ENCODE measurements around the gene DSN1.
"Not testable (repeated sequence)": the region's sequence is repeated elsewhere in the genome, so short reads cannot be mapped to it uniquely, and the experiment has no call there.

DSN1 gene

GRCh38 chr20:36805396-36805795 lies 31.8 kb upstream of the DSN1 start:
- peaks cover 2% of the 10 kb centered on the region for H3K4me1 Mint-ChIP-seq (ENCODE audit: low read depth)
- no peak overlapping the region for H3K27ac Mint-ChIP-seq
- H3K27me3 Mint-ChIP-seq (ENCODE audit: low read depth), result no peaks in the 10 kb centered on the region
- peaks cover 4% of the 10 kb centered on the region for H3K36me3 Mint-ChIP-seq (ENCODE audit: low read depth)
- no peak overlapping the region for H3K4me3 Mint-ChIP-seq
- H3K9me3 Mint-ChIP-seq, result no peaks in the 10 kb centered on the region

GRCh38 chr20:36804425-36804824 lies 30.9 kb upstream of the DSN1 start:
- H3K9me3 Mint-ChIP-seq, result no peaks in the 10 kb centered on the region
- no peak overlapping the region for H3K27ac Mint-ChIP-seq
- H3K27me3 Mint-ChIP-seq (ENCODE audit: low read depth), result no peaks in the 10 kb centered on the region
- peaks cover 4% of the 10 kb centered on the region for H3K36me3 Mint-ChIP-seq (ENCODE audit: low read depth)
- peaks cover 2% of the 10 kb centered on the region for H3K4me1 Mint-ChIP-seq (ENCODE audit: low read depth)
- no peak overlapping the region for H3K4me3 Mint-ChIP-seq

- Mint-ChIP-seq H3K4me1 (ENCODE audit: low read depth) (no peaks in the 10 kb centered on the region), H3K9me3 (no peaks in the 10 kb centered on the region), H3K36me3 (ENCODE audit: low read depth) (peaks cover 2% of the 10 kb centered on the region), H3K4me3 (no peak overlapping the region), H3K27ac (no peak overlapping the region), H3K27me3 (ENCODE audit: low read depth) (no peaks in the 10 kb centered on the region)
Observed at GRCh38 chr20:36802326-36803222, 29.0 kb upstream of the DSN1 start.

GRCh38 chr20:36800410-36800809 lies 26.8 kb upstream of the DSN1 start:
- no peaks in the 10 kb centered on the region for H3K27me3 Mint-ChIP-seq (ENCODE audit: low read depth)
- no peak overlapping the region for H3K27ac Mint-ChIP-seq
- no peaks in the 10 kb centered on the region for H3K9me3 Mint-ChIP-seq
- H3K4me1 Mint-ChIP-seq (ENCODE audit: low read depth), result no peaks in the 10 kb centered on the region
- H3K4me3 Mint-ChIP-seq, result no peak overlapping the region
- H3K36me3 Mint-ChIP-seq (ENCODE audit: low read depth), result peaks cover 2% of the 10 kb centered on the region

GRCh38 chr20:36799313-36799712 lies 25.8 kb upstream of the DSN1 start:
- not testable (repeated sequence) for H3K27me3 Mint-ChIP-seq (ENCODE audit: low read depth); H3K27ac Mint-ChIP-seq; H3K9me3 Mint-ChIP-seq; H3K36me3 Mint-ChIP-seq (ENCODE audit: low read depth); H3K4me3 Mint-ChIP-seq; H3K4me1 Mint-ChIP-seq (ENCODE audit: low read depth)

- H3K9me3 Mint-ChIP-seq, result no peaks in the 10 kb centered on the region
- H3K36me3 Mint-ChIP-seq (ENCODE audit: low read depth), result no peaks in the 10 kb centered on the region
- no peaks in the 10 kb centered on the region for H3K27me3 Mint-ChIP-seq (ENCODE audit: low read depth)
- H3K4me1 Mint-ChIP-seq (ENCODE audit: low read depth), result no peaks in the 10 kb centered on the region
- H3K27ac Mint-ChIP-seq, result no peak overlapping the region
- no peak overlapping the region for H3K4me3 Mint-ChIP-seq
Observed at GRCh38 chr20:36796875-36797274, 23.3 kb upstream of the DSN1 start.

GRCh38 chr20:36796117-36796516 lies 22.6 kb upstream of the DSN1 start:
- H3K4me1 Mint-ChIP-seq (ENCODE audit: low read depth), result no peaks in the 10 kb centered on the region
- no peaks in the 10 kb centered on the region for H3K27me3 Mint-ChIP-seq (ENCODE audit: low read depth)
- no peak overlapping the region for H3K4me3 Mint-ChIP-seq
- H3K9me3 Mint-ChIP-seq, result no peaks in the 10 kb centered on the region
- no peaks in the 10 kb centered on the region for H3K36me3 Mint-ChIP-seq (ENCODE audit: low read depth)
- H3K27ac Mint-ChIP-seq, result no peak overlapping the region

- Mint-ChIP-seq H3K27ac (no peak overlapping the region), H3K36me3 (ENCODE audit: low read depth) (no peaks in the 10 kb centered on the region), H3K4me3 (no peak overlapping the region), H3K9me3 (no peaks in the 10 kb centered on the region), H3K4me1 (ENCODE audit: low read depth) (no peaks in the 10 kb centered on the region), H3K27me3 (ENCODE audit: low read depth) (no peaks in the 10 kb centered on the region)
Observed at GRCh38 chr20:36795691-36796090, 22.1 kb upstream of the DSN1 start.

- Mint-ChIP-seq H3K27ac (no peak overlapping the region), H3K9me3 (no peaks in the 10 kb centered on the region), H3K4me3 (no peak overlapping the region), H3K27me3 (ENCODE audit: low read depth) (no peaks in the 10 kb centered on the region), H3K4me1 (ENCODE audit: low read depth) (no peaks in the 10 kb centered on the region), H3K36me3 (ENCODE audit: low read depth) (no peaks in the 10 kb centered on the region)
Observed at GRCh38 chr20:36794116-36794474, 20.5 kb upstream of the DSN1 start.

- no peaks in the 10 kb centered on the region for H3K27me3 Mint-ChIP-seq (ENCODE audit: low read depth)
- H3K9me3 Mint-ChIP-seq, result no peaks in the 10 kb centered on the region
- no peak overlapping the region for H3K27ac Mint-ChIP-seq
- H3K36me3 Mint-ChIP-seq (ENCODE audit: low read depth), result no peaks in the 10 kb centered on the region
- no peak overlapping the region for H3K4me3 Mint-ChIP-seq
- no peaks in the 10 kb centered on the region for H3K4me1 Mint-ChIP-seq (ENCODE audit: low read depth)
Observed at GRCh38 chr20:36793294-36794115, 19.9 kb upstream of the DSN1 start.

- no peaks in the 10 kb centered on the region for H3K4me1 Mint-ChIP-seq (ENCODE audit: low read depth)
- no peak overlapping the region for H3K27ac Mint-ChIP-seq
- no peaks in the 10 kb centered on the region for H3K36me3 Mint-ChIP-seq (ENCODE audit: low read depth)
- no peaks in the 10 kb centered on the region for H3K27me3 Mint-ChIP-seq (ENCODE audit: low read depth)
- no peak overlapping the region for H3K4me3 Mint-ChIP-seq
- H3K9me3 Mint-ChIP-seq, result no peaks in the 10 kb centered on the region
Observed at GRCh38 chr20:36792422-36792821, 18.9 kb upstream of the DSN1 start.

- Mint-ChIP-seq H3K4me3 (no peak overlapping the region), H3K27ac (no peak overlapping the region), H3K4me1 (ENCODE audit: low read depth) (no peaks in the 10 kb centered on the region), H3K27me3 (ENCODE audit: low read depth) (no peaks in the 10 kb centered on the region), H3K36me3 (ENCODE audit: low read depth) (no peaks in the 10 kb centered on the region), H3K9me3 (no peaks in the 10 kb centered on the region)
Observed at GRCh38 chr20:36791862-36792261, 18.3 kb upstream of the DSN1 start.

GRCh38 chr20:36786663-36787062 lies 13.1 kb upstream of the DSN1 start:
- H3K27ac Mint-ChIP-seq, result no peak overlapping the region
- H3K4me1 Mint-ChIP-seq (ENCODE audit: low read depth), result no peaks in the 10 kb centered on the region
- H3K4me3 Mint-ChIP-seq, result no peak overlapping the region
- no peaks in the 10 kb centered on the region for H3K36me3 Mint-ChIP-seq (ENCODE audit: low read depth)
- no peaks in the 10 kb centered on the region for H3K9me3 Mint-ChIP-seq
- no peaks in the 10 kb centered on the region for H3K27me3 Mint-ChIP-seq (ENCODE audit: low read depth)

- Mint-ChIP-seq H3K4me3 (no peak overlapping the region), H3K27ac (no peak overlapping the region), H3K4me1 (ENCODE audit: low read depth) (no peaks in the 10 kb centered on the region), H3K27me3 (ENCODE audit: low read depth) (no peaks in the 10 kb centered on the region), H3K9me3 (no peaks in the 10 kb centered on the region), H3K36me3 (ENCODE audit: low read depth) (no peaks in the 10 kb centered on the region)
Observed at GRCh38 chr20:36786246-36786645, 12.7 kb upstream of the DSN1 start.

- no peaks in the 10 kb centered on the region for H3K27me3 Mint-ChIP-seq (ENCODE audit: low read depth)
- no peaks in the 10 kb centered on the region for H3K9me3 Mint-ChIP-seq
- H3K4me1 Mint-ChIP-seq (ENCODE audit: low read depth), result no peaks in the 10 kb centered on the region
- no peak overlapping the region for H3K4me3 Mint-ChIP-seq
- no peak overlapping the region for H3K27ac Mint-ChIP-seq
- no peaks in the 10 kb centered on the region for H3K36me3 Mint-ChIP-seq (ENCODE audit: low read depth)
Observed at GRCh38 chr20:36785308-36785707, 11.7 kb upstream of the DSN1 start.
